ENCODE measurements around the gene NEUROG1.
A peak's percentile ranks its signal among the peaks of the same experiment; 100 is the strongest.

Gene NEUROG1

GRCh38 chr5:135535820-135536801, at the start of gene NEUROG1:
Gene NEUROG1 (minus strand): TSS chr5:135535964. CDS start chr5:135535690, 274 bp downstream.
- no peak for TF ChIP-seq CTCF (conservative IDR thresholded peaks at IDR 0.05; ENCODE audit: low read depth)
- ChIA-PET POLR2A (ENCODE audit: low non-redundant PET) (no interaction called here), CTCF (interaction anchor here (0.6 to 1.3 kb wide), 3 partner anchors 19 to 294 kb away, joined by 3 to 5 read pairs (median 4); no protein-coding TSS in a partner anchor)
- no peak within 1 kb of the TSS for H3K27ac ChIP-seq
- DNase-seq (ENCODE audit: low spot score) = peak; percentile 43

- POLR2A ChIA-PET (ENCODE audit: low non-redundant PET) = no interaction called here
- no peak for TF ChIP-seq CTCF (conservative IDR thresholded peaks at IDR 0.05; ENCODE audit: low read depth)
- no peak for DNase-seq (ENCODE audit: low spot score)
- CTCF ChIA-PET = interaction anchor here (0.7 kb wide), 1 partner anchor 930 kb away, joined by 3 read pairs; no protein-coding TSS in a partner anchor
- no peak overlapping the region for H3K27ac ChIP-seq
These were observed 49.2 kb upstream of the NEUROG1 start for GRCh38 chr5:135584918-135585317.

GRCh38 chr5:135584276-135584675, 48.5 kb upstream of the NEUROG1 start:
- DNase-seq (ENCODE audit: low spot score) = no peak
- H3K27ac ChIP-seq = no peak overlapping the region
- no peak for TF ChIP-seq CTCF (conservative IDR thresholded peaks at IDR 0.05; ENCODE audit: low read depth)
- ChIA-PET CTCF (interaction anchor here (0.7 to 1.1 kb wide), 4 partner anchors 11 to 1630 kb away, joined by 3 to 8 read pairs (median 4); no protein-coding TSS in a partner anchor), POLR2A (ENCODE audit: low non-redundant PET) (no interaction called here)

GRCh38 chr5:135582099-135582781, 46.5 kb upstream of the NEUROG1 start:
- ChIA-PET CTCF (no interaction called here), POLR2A (ENCODE audit: low non-redundant PET) (no interaction called here)
- no peak for TF ChIP-seq CTCF (conservative IDR thresholded peaks at IDR 0.05; ENCODE audit: low read depth)
- no peak overlapping the region for H3K27ac ChIP-seq
- no peak for DNase-seq (ENCODE audit: low spot score)

- H3K27ac ChIP-seq = no peak within 1 kb of the TSS
- ChIA-PET POLR2A (ENCODE audit: low non-redundant PET) (no interaction called here), CTCF (interaction anchor here (0.7 to 5.3 kb wide), 5 partner anchors 9 to 301 kb away, joined by 3 to 40 read pairs (median 4); no protein-coding TSS in a partner anchor)
- no peak for TF ChIP-seq CTCF (conservative IDR thresholded peaks at IDR 0.05; ENCODE audit: low read depth)
- DNase-seq (ENCODE audit: low spot score) = peak; percentile 89
These were observed 43.0 kb upstream of the NEUROG1 start, which contains the start of gene CXCL14 for GRCh38 chr5:135578685-135579341. Gene CXCL14 (minus strand): TSS chr5:135578991. CDS start chr5:135578778, 213 bp downstream.

GRCh38 chr5:135578305-135578684, 42.5 kb upstream of the NEUROG1 start:
- ChIA-PET CTCF (interaction anchor here (0.7 to 5.3 kb wide), 5 partner anchors 9 to 302 kb away, joined by 3 to 40 read pairs (median 4); no protein-coding TSS in a partner anchor), POLR2A (ENCODE audit: low non-redundant PET) (no interaction called here)
- no peak for DNase-seq (ENCODE audit: low spot score)
- H3K27ac ChIP-seq = no peak overlapping the region
- no peak for TF ChIP-seq CTCF (conservative IDR thresholded peaks at IDR 0.05; ENCODE audit: low read depth)

Data from RWPE1 (cell line).